Keratinocyte (primary cell): ENCODE measurements around the gene PAX5. TPM values are rescaled to one million over a fixed set of nuclear protein-coding genes. Genes with fewer than 3 reads are reported as not detected.

Experiments
- DNase-seq: peaks from one replicate; pipeline ENCODE4 v3.0.0-alpha.2; 2011; ENCODE audit warnings: low read depth, missing footprints, low spot score
- FAIRE-seq: peaks from 2 replicates; lab custom pipeline; 2011; peaks lifted over from hg19 to GRCh38; lab: Jason Lieb, UNC
- H2AFZ ChIP-seq: 2 replicates; pipeline ENCODE4 v1.6.0; 2012; ENCODE audit warnings: low read length, control low read depth, inconsistent platforms; ENCODE audit not compliant: control insufficient read depth
- H3K27ac ChIP-seq: 2 replicates; pipeline ENCODE4 v1.5.1; 2011; ENCODE audit warnings: low read length; ENCODE audit not compliant: control insufficient read depth, insufficient read depth
- H3K27me3 ChIP-seq: 3 replicates; pipeline ENCODE4 v1.6.0; 2011; ENCODE audit warnings: low read length; ENCODE audit not compliant: control insufficient read depth, insufficient read depth; ENCODE audit errors: extremely low read depth
- H3K36me3 ChIP-seq, 2 experiments: 2 replicates in 1 of 2; 3 replicates in 1 of 2; pipeline ENCODE4 v1.5.1; 2011; ENCODE audit warnings: low read length in 2 of 2, mild to moderate bottlenecking in 1 of 2; ENCODE audit not compliant: control insufficient read depth in 2 of 2, insufficient read depth in 2 of 2; ENCODE audit errors: extremely low read depth in 1 of 2
- H3K4me1 ChIP-seq: 3 replicates; pipeline ENCODE4 v1.5.1; 2011; ENCODE audit warnings: low read length; ENCODE audit not compliant: control insufficient read depth, insufficient read depth; ENCODE audit errors: extremely low read depth
- H3K4me2 ChIP-seq: 3 replicates; pipeline ENCODE4 v1.6.0; 2011; ENCODE audit warnings: low read depth, low read length; ENCODE audit not compliant: control insufficient read depth, insufficient read depth; ENCODE audit errors: extremely low read depth
- H3K4me3 ChIP-seq, 3 experiments: fragments of 200-600 bp in 1 of 3; sonication (generic) in 1 of 3; 2 replicates in 2 of 3; 3 replicates in 1 of 3; pipeline ENCODE4 v1.5.1; 2011 to 2016; ENCODE audit warnings: low read length in 3 of 3, mild to moderate bottlenecking in 3 of 3, control low read depth in 2 of 3, inconsistent platforms in 1 of 3, low read depth in 1 of 3, mixed read lengths in 1 of 3, mixed run types in 1 of 3, moderate library complexity in 1 of 3; ENCODE audit not compliant: control insufficient read depth in 2 of 3, insufficient read depth in 2 of 3; ENCODE audit errors: extremely low read depth in 1 of 3
- H3K79me2 ChIP-seq: 2 replicates; pipeline ENCODE4 v1.6.0; 2012; ENCODE audit warnings: low read length; ENCODE audit not compliant: control insufficient read depth, insufficient read depth
- H3K9ac ChIP-seq: 3 replicates; pipeline ENCODE4 v1.6.0; 2011; ENCODE audit warnings: low read length; ENCODE audit not compliant: control insufficient read depth, insufficient read depth; ENCODE audit errors: extremely low read depth
- H3K9me1 ChIP-seq: 3 replicates; pipeline ENCODE4 v1.6.0; 2011; ENCODE audit warnings: low read length; ENCODE audit not compliant: control insufficient read depth, insufficient read depth; ENCODE audit errors: extremely low read depth
- H3K9me3 ChIP-seq: 2 replicates; pipeline ENCODE4 v1.5.1; 2012; ENCODE audit warnings: low read depth, low read length; ENCODE audit not compliant: control insufficient read depth
- H4K20me1 ChIP-seq: 3 replicates; pipeline ENCODE4 v1.6.0; 2011; ENCODE audit warnings: low read length; ENCODE audit not compliant: control insufficient read depth, insufficient read depth; ENCODE audit errors: extremely low read depth
- CTCF ChIP-seq, 3 experiments: IDR thresholded peaks in 1 of 3; conservative IDR thresholded peaks in 1 of 3; optimal IDR thresholded peaks in 1 of 3; 2 replicates in 2 of 3; 3 replicates in 1 of 3; pipeline versions ENCODE3 to v1.5.1; 2011; ENCODE audit warnings: low read length in 3 of 3, mild to moderate bottlenecking in 3 of 3, moderate library complexity in 2 of 3, control low read depth in 1 of 3, inconsistent platforms in 1 of 3; ENCODE audit not compliant: insufficient read depth in 2 of 3; ENCODE audit errors: extremely low read depth in 1 of 3
- EZH2 ChIP-seq: IDR thresholded peaks from one replicate; pipeline ENCODE4 v1.6.1; 2012; ENCODE audit warnings: inconsistent platforms, mild to moderate bottlenecking, low read length, moderate library complexity
- dilution Hi-C: fragments of 300-500 bp; cut with MboI; formaldehyde crosslinking; loops from one replicate; pipeline ENCODE4 v1.7.0; 2020; ENCODE audit warnings: low sequenced_read_pairs; ENCODE audit not compliant: extremely low pct_ligation_motif_present
- polyA plus RNA-seq, 5 experiments: library from polyadenylated mRNA; depleted of rRNA in 3 of 5; stranded (reverse) in 3 of 5; stranded (forward) in 1 of 5; unstranded in 1 of 5; fragments of >200 nt; gene quantifications; 1 replicate in 1 of 5; 2 replicates in 3 of 5; 3 replicates in 1 of 5; pipeline versions ENCODE4 v1.2.1 to v1.2.3, GENCODE V29; 2011 to 2012; ENCODE audit warnings: missing spikeins in 2 of 5, low read depth in 1 of 5, low replicate concordance in 1 of 5

Gene PAX5
- polyA plus RNA-seq, 1 donor (not counting 4 experiments of a cell fraction or from before 2014, with no cell fraction given), result not detected

GRCh38 chr9:36956908-36957307, 77.2 kb downstream of the PAX5 start:
- FAIRE-seq (no peak), DNase-seq (no peak)
- Histone ChIP-seq H3K79me2 (no peaks in the 10 kb centered on the region), H3K9ac (no peak overlapping the region), H3K36me3 (no peaks in the 10 kb centered on the region), H3K4me2 (no peak overlapping the region), H4K20me1 (no peaks in the 10 kb centered on the region), H2AFZ (no peak overlapping the region), H3K4me1 (peaks cover 10% of the 10 kb centered on the region), H3K9me1 (no peaks in the 10 kb centered on the region), H3K4me3 (no peak overlapping the region), H3K27me3 (peaks cover 14% of the 10 kb centered on the region), H3K9me3 (no peaks in the 10 kb centered on the region), H3K27ac (no peak overlapping the region)
- dilution Hi-C loops, result no loop called here
- TF ChIP-seq CTCF (optimal IDR thresholded peaks at IDR 0.05 in 1 of 3, IDR thresholded peaks at IDR 0.05 in 1 of 3, conservative IDR thresholded peaks at IDR 0.05 in 1 of 3; ENCODE audit: extremely low read depth in 1 of 3, insufficient read depth in 2 of 3, low read length in 3 of 3), result no peak
- no peak for TF ChIP-seq EZH2

- dilution Hi-C loops, result no loop called here
- H3K27me3 ChIP-seq, result peaks cover 3% of the 10 kb centered on the region
Measured at GRCh38 chr9:36950389-36950788, 83.7 kb downstream of the PAX5 start.

More at GRCh38 chr9:36950389-36950788, 83.7 kb downstream of the PAX5 start:
- no peaks in the 10 kb centered on the region for H4K20me1 ChIP-seq
- no peaks in the 10 kb centered on the region for H3K79me2 ChIP-seq
- no peak overlapping the region for H3K9ac ChIP-seq
- H3K4me2 ChIP-seq, result no peak overlapping the region
- no peaks in the 10 kb centered on the region for H3K9me3 ChIP-seq
- no peak for TF ChIP-seq CTCF (optimal IDR thresholded peaks at IDR 0.05 in 1 of 3, IDR thresholded peaks at IDR 0.05 in 1 of 3, conservative IDR thresholded peaks at IDR 0.05 in 1 of 3; ENCODE audit: extremely low read depth in 1 of 3, insufficient read depth in 2 of 3, low read length in 3 of 3)
- TF ChIP-seq EZH2, result no peak
- DNase-seq (no peak), FAIRE-seq (no peak)
- H3K9me1 ChIP-seq, result no peaks in the 10 kb centered on the region
- H3K36me3 ChIP-seq, result no peaks in the 10 kb centered on the region
- no peak overlapping the region for H2AFZ ChIP-seq
- no peak overlapping the region for H3K4me3 ChIP-seq
- H3K4me1 ChIP-seq, result peaks cover 10% of the 10 kb centered on the region
- H3K27ac ChIP-seq, result no peak overlapping the region
